ENCODE results near the gene TAGLN. TPM values are rescaled to one million over a fixed set of nuclear protein-coding genes. Genes with fewer than 3 reads are reported as not detected.
A peak's percentile ranks its signal among the peaks of the same experiment; 100 is the strongest.

The TAGLN gene
- total RNA-seq, 2 experiments from 2014 or later = 2.0 to 2.5 TPM

DNA sequence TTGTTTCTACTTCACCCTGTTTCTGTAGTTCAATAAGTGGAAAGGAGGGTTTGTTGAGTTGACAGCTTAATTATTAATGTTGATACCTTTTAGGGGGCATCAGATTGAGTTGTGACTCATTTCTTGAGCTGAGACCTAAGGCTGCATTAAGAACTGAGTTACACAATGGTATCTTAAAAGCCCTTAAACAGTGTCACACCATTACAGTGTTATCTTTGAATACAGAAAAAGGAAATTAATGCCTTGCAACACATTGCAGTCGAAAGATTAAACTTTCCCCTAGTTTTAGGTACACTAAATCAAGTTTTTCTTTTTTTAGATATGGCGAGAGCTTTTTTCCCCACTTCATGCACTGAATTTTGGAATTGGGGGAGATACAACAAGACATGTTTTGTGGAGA is 38.3 kb upstream of the TAGLN start:
- DNase-seq = no peak
- ChIA-PET CTCF (interaction anchor here (1.0 to 1.7 kb wide), 4 partner anchors 11 to 66 kb away, joined by 3 to 6 read pairs (median 4); partner anchors contain the start of gene PAFAH1B2), POLR2A (interaction anchor here (2.3 to 2.9 kb wide), 2 partner anchors 11 to 16 kb away, joined by 6 to 7 read pairs; partner anchors contain the start of gene PAFAH1B2)
- TF ChIP-seq, protein P1, sequence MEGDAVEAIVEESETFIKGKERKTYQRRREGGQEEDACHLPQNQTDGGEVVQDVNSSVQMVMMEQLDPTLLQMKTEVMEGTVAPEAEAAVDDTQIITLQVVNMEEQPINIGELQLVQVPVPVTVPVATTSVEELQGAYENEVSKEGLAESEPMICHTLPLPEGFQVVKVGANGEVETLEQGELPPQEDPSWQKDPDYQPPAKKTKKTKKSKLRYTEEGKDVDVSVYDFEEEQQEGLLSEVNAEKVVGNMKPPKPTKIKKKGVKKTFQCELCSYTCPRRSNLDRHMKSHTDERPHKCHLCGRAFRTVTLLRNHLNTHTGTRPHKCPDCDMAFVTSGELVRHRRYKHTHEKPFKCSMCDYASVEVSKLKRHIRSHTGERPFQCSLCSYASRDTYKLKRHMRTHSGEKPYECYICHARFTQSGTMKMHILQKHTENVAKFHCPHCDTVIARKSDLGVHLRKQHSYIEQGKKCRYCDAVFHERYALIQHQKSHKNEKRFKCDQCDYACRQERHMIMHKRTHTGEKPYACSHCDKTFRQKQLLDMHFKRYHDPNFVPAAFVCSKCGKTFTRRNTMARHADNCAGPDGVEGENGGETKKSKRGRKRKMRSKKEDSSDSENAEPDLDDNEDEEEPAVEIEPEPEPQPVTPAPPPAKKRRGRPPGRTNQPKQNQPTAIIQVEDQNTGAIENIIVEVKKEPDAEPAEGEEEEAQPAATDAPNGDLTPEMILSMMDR (IDR thresholded peaks at IDR 0.05) = no peak
- intact Hi-C loops (cut with micrococcal nuclease) = no loop called here
- Mint-ChIP-seq H3K36me3 (ENCODE audit: low read depth) (peaks cover 19% of the 10 kb centered on the region), H3K9me3 (no peaks in the 10 kb centered on the region), H3K27me3 (no peaks in the 10 kb centered on the region), H3K4me3 (no peak overlapping the region), H3K27ac (peak overlapping the region; percentile 68), H3K4me1 (ENCODE audit: low read depth) (peaks cover 12% of the 10 kb centered on the region)
- ATAC-seq = no peak

DNA sequence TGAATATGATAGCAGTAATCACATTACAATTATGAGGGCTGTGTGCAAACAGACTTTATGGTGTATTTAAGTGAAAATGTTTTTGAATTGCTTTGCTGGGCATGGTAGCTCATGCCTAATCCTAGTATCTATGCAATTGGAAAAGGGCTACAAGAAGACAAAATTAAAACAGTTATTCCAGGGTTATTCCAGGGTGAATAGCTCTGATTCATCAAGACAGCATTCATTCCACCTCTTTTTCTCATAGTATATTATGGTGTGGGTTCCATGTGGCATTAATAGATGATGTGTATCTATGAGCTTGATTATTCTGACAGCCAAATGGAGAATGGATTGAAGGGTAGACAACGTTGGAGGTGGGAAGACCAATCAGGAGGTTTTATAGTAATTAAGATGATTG is 32.7 kb upstream of the TAGLN start:
- Mint-ChIP-seq H3K4me1 (ENCODE audit: low read depth) (peaks cover 1% of the 10 kb centered on the region), H3K27me3 (no peaks in the 10 kb centered on the region), H3K36me3 (ENCODE audit: low read depth) (peaks cover 23% of the 10 kb centered on the region), H3K27ac (peak overlapping the region; percentile 12), H3K4me3 (no peak overlapping the region), H3K9me3 (no peaks in the 10 kb centered on the region)
- intact Hi-C loops (cut with micrococcal nuclease) = no loop called here
- CTCF ChIA-PET = interaction anchor here (1.5 to 1.8 kb wide), 3 partner anchors 9 to 61 kb away, joined by 4 to 5 read pairs (median 4); no protein-coding TSS in a partner anchor
- POLR2A ChIA-PET = interaction anchor here (0.8 to 2.1 kb wide), 3 partner anchors 9 to 37 kb away, joined by 3 to 6 read pairs (median 4); partner anchors contain the start of gene PAFAH1B2
- TF ChIP-seq, protein P1 (IDR thresholded peaks at IDR 0.05) = no peak
- no peak for DNase-seq
- no peak for ATAC-seq

DNA sequence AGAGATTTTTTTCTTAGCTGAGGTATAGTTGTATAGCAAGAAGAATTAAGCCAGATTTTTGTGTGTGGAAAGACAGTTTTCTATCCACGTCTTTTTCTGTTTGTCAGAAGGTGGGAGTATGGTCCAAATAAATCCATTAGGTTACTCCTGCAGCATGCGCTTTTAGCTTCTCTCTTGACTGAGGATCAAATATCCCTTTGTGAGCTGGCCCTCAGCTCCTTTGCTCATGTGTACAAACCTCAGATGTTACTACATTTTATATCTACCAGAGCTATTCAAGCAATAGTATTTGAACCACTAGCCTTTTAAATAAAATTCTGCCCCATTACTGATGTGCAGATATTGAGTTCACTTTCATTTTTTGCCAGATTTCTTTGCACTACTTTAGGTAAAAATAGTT is 29.4 kb upstream of the TAGLN start:
- no peak overlapping the region for H3K4me3 Mint-ChIP-seq
- no peak overlapping the region for H3K27ac Mint-ChIP-seq
- intact Hi-C loops (cut with micrococcal nuclease) = no loop called here
- H3K36me3 Mint-ChIP-seq (ENCODE audit: low read depth) = peaks cover 17% of the 10 kb centered on the region
- CTCF ChIA-PET = interaction anchor here (0.6 to 1.3 kb wide), 2 partner anchors 9 to 11 kb away, joined by 4 to 9 read pairs; partner anchors contain the start of gene SIDT2
- POLR2A ChIA-PET = interaction anchor here (0.9 to 1.2 kb wide), 3 partner anchors 11 to 36 kb away, joined by 3 to 5 read pairs (median 4); partner anchors contain the start of gene PAFAH1B2
- H3K4me1 Mint-ChIP-seq (ENCODE audit: low read depth) = peaks cover 11% of the 10 kb centered on the region
- ATAC-seq = no peak
- no peak for DNase-seq
- TF ChIP-seq, protein P1 (IDR thresholded peaks at IDR 0.05) = no peak
- no peaks in the 10 kb centered on the region for H3K27me3 Mint-ChIP-seq
- no peaks in the 10 kb centered on the region for H3K9me3 Mint-ChIP-seq

DNA sequence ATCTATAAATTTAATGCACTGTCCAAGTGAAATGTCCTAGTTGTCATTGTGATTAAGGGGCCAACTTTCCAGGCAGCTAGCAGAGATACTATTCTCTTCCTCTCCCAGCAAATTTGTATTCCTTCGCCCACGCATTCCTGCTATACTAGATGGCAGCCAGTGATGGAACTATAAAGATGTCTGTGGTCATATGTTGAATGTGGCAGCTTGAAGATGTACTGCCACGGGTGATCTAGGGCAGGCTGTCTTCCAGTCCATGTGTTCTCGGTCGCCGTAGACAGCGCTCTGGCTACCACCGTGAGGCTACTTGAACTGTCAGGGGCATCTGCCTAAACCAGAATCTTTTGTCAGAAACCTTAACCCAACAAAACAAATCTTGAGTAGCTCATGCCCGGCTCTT is 29.0 kb upstream of the TAGLN start:
- ATAC-seq = no peak
- H3K4me1 Mint-ChIP-seq (ENCODE audit: low read depth) = peaks cover 11% of the 10 kb centered on the region
- ChIA-PET CTCF (interaction anchor here (0.6 to 3.6 kb wide), 3 partner anchors 8 to 26 kb away, joined by 4 to 27 read pairs (median 6); partner anchors contain the start of genes PAFAH1B2 and SIDT2), POLR2A (interaction anchor here (0.9 to 1.6 kb wide), 4 partner anchors 9 to 35 kb away, joined by 3 to 5 read pairs (median 4); partner anchors contain the start of gene PAFAH1B2)
- no peak for DNase-seq
- no peak overlapping the region for H3K4me3 Mint-ChIP-seq
- peaks cover 17% of the 10 kb centered on the region for H3K36me3 Mint-ChIP-seq (ENCODE audit: low read depth)
- TF ChIP-seq, protein P1 (IDR thresholded peaks at IDR 0.05) = no peak
- intact Hi-C loops (cut with micrococcal nuclease) = no loop called here
- no peaks in the 10 kb centered on the region for H3K27me3 Mint-ChIP-seq
- H3K27ac Mint-ChIP-seq = no peak overlapping the region
- no peaks in the 10 kb centered on the region for H3K9me3 Mint-ChIP-seq

DNA sequence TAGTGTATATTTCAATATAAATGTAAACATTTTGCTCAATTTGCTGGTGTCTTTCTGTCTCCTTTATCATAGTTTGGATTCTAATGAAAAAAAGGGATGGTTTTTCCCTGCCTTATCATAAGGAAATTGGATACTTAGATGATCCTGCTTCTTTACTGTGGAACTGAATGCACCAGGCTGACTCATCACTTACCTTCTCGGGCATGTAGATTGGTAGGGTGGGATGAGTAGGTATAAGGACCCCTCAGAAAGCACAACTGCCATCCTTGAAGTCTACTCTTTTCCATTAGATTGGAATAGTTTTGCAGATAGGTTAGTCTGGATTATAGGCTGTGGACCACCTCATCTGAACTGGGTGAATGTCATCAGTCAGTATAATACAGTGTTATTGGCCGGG is 28.2 kb upstream of the TAGLN start:
- POLR2A ChIA-PET = interaction anchor here (1.2 to 1.6 kb wide), 3 partner anchors 8 to 23 kb away, joined by 5 to 6 read pairs (median 5); no protein-coding TSS in a partner anchor

More for the DNA sequence above, 28.2 kb upstream of the TAGLN start:
- DNase-seq = no peak
- TF ChIP-seq, protein P1 (IDR thresholded peaks at IDR 0.05) = no peak
- Mint-ChIP-seq H3K9me3 (no peaks in the 10 kb centered on the region), H3K27me3 (no peaks in the 10 kb centered on the region), H3K4me3 (no peak overlapping the region), H3K4me1 (ENCODE audit: low read depth) (peaks cover 11% of the 10 kb centered on the region), H3K27ac (no peak overlapping the region), H3K36me3 (ENCODE audit: low read depth) (peaks cover 13% of the 10 kb centered on the region)
- ATAC-seq = no peak
- intact Hi-C loops (cut with micrococcal nuclease) = no loop called here
- CTCF ChIA-PET = interaction anchor here (1.4 to 3.6 kb wide), 3 partner anchors 10 to 335 kb away, joined by 3 to 27 read pairs (median 6); partner anchors contain the start of gene PAFAH1B2

Data from activated CD8-positive, alpha-beta T cell treated with anti-CD3 and anti-CD28 coated beads for 36 hours (primary cell).